GM12892 (cell line): ENCODE data around the gene MIF.

Source experiments
- POLR2A ChIP-seq: IDR thresholded peaks from 2 replicates; pipeline ENCODE4 v1.6.1; 2011; ENCODE audit warnings: low read depth, low read length, control low read depth
- TAF1 ChIP-seq: IDR thresholded peaks from 2 replicates; pipeline ENCODE4 v1.6.1; 2011; ENCODE audit warnings: low read depth, mild to moderate bottlenecking, control low read depth, low read length, borderline replicate concordance

DNA sequence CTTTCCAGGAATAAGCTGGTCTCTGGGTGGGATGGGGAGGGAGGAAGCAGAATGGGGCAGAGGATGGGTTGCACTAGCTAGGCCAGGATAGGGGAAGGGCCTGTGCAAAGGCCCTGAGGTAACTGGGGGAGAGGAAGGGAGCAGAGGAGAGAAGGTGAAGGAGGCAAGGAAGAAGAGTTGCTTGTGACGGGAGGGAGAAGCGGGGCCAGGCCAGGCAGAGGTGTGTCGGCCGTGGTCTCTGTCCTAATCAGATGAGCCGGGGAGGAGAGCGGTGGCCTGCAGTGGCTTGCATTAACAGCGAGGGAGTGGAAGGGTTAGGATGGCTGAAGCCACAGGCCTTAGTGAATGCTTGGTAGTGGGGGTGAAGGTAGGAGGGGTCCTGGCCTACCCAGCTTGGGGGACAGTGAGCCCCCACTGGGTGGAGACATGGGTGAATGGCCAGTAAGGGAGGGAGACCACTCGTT is 49.4 kb upstream of the MIF start:
- TF ChIP-seq TAF1 (no peak), POLR2A (no peak)
